Activated T-cell treated with anti-CD3 and anti-CD28 coated beads, Interleukin-2, amount 50 U/mL, for 1 hour (primary cell): Measurements from ENCODE around the gene S1PR4.

Experiments
- DNase-seq: peaks from one replicate; pipeline ENCODE4 v3.0.0-alpha.2; 2020

S1PR4 gene, protein sequence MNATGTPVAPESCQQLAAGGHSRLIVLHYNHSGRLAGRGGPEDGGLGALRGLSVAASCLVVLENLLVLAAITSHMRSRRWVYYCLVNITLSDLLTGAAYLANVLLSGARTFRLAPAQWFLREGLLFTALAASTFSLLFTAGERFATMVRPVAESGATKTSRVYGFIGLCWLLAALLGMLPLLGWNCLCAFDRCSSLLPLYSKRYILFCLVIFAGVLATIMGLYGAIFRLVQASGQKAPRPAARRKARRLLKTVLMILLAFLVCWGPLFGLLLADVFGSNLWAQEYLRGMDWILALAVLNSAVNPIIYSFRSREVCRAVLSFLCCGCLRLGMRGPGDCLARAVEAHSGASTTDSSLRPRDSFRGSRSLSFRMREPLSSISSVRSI

DNA sequence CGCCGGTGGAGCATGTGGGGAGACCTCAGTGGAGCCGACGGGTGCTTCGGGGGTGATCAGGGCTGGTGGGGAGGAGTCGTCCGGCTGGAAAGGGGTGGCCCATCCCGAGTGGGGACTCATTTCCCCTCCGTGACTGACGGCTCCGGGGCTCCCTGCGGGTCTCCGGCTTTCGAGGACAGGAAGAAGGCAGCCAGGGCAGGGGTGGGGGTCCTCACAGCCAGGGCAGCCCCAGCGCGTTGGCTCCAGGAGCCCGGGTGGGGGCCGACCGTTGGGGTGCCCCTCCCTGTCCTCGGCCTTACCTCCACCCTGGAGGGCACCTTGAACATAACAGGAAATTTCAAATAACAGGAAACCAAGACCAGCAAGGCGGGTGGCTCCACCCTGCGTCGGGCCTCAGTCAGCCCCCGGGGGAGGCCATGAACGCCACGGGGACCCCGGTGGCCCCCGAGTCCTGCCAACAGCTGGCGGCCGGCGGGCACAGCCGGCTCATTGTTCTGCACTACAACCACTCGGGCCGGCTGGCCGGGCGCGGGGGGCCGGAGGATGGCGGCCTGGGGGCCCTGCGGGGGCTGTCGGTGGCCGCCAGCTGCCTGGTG, at the start of gene S1PR4:
TSS of gene S1PR4 (plus strand) at position 393 of the 596 bp plus-strand sequence. CDS start at position 417, 24 bp downstream.
- peak; percentile 76 for DNase-seq

DNA sequence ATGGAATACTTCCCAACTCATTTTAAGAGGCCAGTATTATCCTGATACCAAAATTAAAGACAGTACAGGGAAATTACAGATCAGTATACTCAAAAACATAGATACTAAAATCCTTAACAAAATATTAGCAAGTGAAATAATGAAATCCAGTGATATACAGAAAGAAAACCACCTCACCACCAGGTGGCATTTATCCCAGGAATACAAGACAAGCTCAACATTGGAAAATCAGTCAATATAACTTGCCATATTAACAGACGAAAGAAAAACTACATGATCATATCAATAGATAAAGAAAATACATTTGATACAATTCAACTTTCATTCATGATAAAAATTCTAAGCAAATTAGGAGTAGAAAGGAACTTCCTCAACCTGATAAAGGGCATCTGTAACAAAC, 49.5 kb upstream of the S1PR4 start:
- DNase-seq = no peak

DNA sequence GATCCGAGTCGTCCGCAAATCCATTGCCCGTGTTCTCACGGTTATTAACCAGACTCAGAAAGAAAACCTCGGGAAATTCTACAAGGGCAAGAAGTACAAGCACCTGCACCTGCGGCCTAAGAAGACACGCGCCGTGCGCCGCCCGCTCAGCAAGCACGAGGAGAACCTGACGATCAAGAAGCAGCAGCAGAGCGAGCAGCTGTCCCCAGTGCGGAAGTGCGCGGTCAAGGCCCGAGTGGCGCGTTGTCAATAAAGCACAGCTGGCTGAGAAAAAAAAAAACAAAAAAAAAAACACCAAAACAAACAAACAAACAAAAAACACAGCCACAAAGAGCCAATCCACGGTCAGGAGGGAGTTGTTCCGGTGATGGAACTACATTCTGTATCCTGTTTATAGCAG, 47.4 kb upstream of the S1PR4 start:
- no peak for DNase-seq

DNA sequence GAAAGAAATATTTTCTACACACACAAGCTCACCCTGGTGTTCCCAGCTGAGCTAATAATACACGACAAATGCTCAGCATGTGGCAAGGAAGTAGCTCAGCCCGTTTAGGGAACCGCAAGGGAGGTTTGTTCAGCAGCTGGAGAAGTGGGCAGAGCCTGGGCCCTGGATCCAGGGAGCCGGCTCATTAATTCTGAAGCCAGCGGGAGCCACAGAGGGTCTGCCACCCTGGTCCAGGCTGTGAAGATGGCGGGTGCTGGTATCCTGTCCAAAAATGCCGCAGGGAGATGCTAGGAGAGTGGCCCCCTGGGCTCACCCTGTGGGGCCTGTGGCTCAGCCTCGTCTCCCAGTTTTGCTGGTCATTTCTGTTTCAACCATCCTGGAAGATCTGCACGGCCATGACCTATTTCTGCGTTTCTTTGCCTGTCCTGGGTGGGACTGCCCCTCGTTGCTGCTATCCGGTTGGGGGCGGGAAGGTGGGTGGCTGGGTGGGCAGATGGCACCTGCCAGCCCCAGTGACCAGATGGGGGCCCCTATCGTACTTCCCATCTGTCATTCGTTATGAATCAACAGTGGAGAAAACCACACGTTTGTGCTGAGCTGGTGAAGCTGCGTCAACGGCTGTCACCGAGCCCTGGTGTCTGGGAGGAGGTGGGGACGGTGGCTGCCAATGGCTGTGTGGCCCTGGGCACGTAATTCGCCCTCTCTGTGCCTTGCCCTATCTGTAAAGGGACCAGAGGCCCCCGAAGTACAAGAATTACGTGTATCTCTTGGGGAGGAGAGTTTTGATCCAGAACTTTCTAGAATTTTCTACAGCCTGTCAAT, 45.4 kb upstream of the S1PR4 start:
- peak; percentile 75 for DNase-seq

DNA sequence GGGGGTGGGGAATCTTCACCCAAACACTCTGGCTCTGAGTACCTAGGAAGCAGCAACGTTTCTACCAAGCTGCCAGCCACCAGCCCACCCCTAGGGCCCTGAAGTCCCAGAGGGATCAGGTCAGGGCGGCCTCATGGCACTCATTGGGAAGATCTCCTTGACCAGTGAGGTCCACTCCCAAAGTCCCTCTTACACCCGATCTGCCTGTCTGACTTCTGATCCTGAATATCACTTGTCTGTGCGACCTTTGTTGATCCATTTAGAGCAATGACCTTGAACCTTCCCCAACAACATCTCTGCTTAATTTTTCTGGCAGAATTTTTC, 44.8 kb upstream of the S1PR4 start:
- DNase-seq = no peak

DNA sequence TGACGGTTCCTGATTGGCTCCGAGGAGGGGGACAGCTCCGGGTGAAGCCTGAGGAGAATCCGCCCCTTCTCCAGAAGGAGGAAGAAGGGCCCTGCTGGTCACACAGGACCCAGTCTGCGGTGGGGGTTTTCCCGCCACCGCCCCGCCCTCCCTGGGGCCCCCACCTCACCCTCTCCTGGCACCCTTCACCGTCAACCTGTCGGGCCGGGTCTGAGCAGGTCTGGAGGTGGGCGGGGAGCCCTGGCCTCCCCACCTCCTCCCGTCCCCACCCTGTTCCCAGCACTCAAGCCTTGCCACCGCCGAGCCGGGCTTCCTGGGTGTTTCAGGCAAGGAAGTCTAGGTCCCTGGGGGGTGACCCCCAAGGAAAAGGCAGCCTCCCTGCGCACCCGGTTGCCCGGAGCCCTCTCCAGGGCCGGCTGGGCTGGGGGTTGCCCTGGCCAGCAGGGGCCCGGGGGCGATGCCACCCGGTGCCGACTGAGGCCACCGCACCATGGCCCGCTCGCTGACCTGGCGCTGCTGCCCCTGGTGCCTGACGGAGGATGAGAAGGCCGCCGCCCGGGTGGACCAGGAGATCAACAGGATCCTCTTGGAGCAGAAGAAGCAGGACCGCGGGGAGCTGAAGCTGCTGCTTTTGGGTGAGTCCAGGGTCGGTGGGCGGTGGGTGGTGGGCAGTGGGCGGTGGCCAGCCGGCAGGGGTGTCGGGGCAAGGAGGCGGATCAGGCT, 42.4 kb upstream of the S1PR4 start, which contains the start of gene GNA15:
TSS of gene GNA15 (plus strand) at position 73 of the 723 bp plus-strand sequence. CDS start at position 491, 418 bp downstream.
- peak; percentile 52 for DNase-seq

DNA sequence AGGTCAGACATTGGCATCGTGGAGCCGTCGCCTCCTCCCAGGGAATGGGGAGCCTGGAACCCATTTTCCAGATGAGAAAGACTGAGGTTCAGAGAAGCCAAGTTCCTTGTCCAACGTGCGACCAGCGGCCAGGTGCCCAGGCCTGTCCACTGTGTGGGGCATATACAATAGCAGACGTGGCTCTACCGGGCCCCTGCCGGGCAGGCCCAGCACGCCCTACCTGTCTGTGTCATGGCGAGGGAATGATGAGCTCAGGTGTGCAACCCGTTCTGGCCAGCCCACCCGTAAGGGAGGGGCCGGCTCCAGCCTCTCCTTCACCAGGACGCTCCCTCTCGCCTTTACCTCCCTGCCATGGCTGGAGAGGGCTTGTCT, 41.9 kb upstream of the S1PR4 start:
- DNase-seq = no peak

DNA sequence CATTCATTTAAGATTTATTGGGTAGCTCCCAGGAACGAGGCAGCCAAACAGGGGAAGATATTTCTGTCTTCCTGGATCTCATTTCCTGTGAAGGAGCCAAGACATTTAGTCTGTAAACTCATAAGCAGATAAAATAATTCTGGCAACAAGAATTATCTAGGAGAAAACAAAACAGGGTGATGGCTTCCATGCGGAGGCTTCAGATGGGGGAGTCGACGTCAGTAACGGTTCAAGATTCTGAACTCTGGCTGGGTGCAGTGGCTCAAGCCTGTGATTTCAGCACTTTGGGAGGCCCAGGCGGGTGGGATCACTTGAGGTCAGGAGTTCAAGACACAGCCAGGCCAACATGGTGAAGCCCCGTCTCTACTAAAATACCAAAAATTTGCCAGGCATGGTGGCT, 41.5 kb upstream of the S1PR4 start:
- no peak for DNase-seq

DNA sequence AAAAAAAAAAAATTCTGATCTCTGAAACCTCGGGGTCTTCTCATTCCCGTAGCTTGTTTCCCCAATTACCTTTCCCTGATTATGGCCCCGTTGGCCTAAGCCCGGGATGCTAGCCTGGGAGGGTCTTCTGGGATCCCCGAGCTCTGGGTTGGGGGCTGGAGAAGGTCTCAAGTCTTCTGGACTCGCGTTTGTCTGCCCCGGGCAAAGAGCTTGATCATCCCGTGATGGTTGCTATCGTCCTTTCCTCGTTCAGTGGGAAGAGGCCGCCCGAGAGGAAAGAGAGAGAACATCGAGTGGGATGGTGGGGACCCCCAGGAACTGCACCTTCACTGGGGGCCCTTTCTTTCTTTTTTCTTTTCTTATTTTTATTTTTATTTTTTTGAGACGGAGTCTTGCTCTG, 40.3 kb upstream of the S1PR4 start:
- no peak for DNase-seq

DNA sequence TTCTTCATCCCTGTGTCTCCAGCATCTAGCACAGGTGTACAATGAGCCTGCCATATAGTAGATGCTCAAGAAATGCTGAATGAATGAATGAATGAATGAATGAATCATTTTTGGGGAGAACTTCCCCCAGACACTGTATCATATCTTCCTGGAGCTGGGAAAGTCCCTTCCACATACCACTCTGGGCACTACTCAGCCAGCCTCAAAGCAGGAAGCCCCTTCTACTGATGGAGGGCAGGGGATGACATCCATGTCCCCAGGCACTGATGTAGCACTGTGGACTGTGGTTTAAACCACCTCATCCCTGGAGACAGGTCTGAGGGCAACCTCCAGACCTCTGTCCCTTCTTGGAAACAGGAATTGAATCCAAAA, 37.9 kb upstream of the S1PR4 start:
- no peak for DNase-seq

DNA sequence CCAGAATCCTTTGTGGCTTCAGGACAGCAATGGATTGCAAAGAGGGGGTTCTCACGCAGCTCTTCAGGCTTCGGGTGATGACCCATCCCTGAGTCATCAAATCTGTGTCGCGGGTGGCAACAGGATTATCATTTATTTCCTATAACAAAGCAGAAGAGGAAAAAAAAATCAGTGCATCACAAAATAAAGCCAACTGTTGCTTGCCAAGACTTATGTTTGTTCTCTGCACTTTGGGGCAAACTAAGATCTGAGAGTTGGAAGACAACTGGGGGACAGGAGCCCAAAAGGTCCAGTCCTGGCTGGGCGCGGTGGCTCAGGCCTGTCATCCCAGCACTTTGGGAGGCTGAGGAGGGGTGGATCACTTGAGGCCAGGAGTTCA, 36.3 kb upstream of the S1PR4 start:
- DNase-seq = no peak

DNA sequence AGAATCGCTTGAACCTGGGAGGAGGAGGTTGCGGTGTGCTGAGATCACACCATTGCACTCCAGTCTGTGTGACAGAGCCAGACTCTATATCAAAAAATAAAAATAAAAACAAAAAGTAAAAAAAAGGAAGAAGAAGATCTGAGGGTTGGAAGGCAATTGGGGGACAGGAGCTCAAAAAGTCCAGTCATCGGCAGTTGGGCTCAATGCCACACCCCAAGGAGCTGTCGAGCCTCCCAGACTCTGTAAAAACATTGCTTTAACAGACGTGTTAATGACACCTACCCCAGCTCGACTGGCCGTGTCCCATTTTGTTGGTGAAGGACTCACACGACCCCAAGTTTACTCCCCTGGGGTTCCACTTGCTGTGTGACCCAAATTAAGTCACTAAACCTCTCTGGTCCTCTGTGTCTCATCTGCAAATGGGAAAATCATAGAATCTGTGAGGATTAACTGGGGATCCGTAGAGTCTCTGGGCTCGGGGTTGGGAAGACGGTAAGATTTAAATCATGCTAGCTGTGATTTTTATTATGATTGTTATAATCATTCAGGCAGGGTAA, 35.7 kb upstream of the S1PR4 start:
- no peak for DNase-seq

DNA sequence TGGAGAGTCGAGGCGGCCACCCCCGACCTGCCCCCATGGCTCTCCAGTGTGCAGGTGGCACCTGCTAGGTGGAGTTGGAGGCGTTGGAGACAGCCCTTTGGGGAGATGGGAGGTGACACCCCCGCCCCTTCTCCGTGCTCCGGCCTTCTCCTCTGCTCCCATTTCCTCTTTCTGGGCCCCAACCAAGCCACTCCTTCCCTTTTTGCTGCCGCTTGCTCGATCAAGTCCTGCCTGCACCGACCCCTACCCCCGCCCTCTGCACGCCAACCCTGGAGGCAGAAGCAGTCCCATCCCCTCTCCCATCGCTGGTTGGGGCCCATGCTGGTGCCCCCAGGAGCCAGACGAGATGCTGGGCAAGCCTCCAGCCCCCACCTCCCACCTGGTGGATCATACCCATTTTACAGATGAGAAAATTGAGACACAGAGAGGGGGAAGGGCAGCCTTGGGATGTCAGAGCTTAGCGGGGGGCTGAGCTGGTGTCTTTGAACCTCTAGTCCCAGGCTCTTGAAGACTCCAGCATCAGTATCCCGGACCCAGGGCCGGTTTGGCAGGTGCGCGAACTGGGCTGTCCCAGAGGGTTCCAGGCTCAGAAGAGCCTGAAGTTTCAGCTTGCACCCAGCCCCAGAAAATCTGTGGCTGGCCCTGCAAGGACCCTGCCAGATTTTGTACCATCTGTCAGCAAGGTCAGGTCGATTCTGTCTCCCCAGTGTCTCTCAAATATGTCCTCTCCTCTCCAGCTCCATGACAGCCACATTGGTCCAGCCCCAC, 32.5 kb upstream of the S1PR4 start:
- DNase-seq = no peak

DNA sequence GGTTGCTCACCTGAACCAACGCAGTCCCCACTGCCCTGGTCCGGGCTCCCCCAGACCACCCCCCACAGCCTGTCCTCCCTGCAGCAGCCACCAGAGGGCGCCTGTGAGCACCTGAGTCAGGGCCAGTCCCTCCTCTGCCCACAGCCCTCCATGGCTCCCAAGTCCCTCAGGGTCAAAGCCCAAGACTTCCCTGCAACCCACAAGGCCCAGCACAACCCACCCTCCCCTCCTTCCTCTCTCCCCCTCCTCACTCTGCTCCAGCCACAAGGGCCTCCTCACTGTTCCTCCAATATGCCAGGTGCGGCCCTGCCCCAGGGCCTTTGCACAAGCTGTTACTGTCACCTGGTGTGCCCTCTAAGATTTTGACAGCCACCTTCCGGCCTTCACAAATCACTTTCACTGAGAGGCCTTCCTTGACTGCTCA, 31.9 kb upstream of the S1PR4 start:
- DNase-seq = peak; percentile 79

DNA sequence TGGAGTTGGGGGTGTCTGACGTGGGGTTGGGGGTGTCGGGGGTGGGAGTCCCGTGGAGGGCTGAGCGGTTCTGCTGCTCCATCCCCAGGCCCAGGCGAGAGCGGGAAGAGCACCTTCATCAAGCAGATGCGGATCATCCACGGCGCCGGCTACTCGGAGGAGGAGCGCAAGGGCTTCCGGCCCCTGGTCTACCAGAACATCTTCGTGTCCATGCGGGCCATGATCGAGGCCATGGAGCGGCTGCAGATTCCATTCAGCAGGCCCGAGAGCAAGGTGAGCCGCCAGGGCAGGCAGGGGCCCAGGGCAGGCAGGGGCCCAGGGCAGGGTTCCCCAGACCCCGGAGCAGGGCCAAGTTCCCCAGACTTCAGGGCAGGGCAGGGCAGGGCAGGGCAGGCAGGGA, 30.1 kb upstream of the S1PR4 start:
- no peak for DNase-seq

DNA sequence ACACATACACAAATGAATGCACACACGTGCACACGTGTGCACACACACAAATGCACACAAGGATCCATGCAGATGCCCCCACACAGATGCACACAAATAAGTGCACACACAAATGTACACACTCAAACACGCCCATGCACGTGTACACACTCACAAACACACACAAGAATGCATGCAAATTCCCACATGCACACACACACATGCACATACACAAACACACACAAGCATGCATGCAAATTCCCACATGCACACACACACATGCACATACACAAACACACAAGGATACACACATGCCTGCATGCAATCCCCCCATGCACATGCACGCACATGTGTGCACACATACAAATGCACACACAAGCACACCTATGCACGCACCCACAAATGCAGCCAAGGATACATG, 29.5 kb upstream of the S1PR4 start:
- DNase-seq = no peak

DNA sequence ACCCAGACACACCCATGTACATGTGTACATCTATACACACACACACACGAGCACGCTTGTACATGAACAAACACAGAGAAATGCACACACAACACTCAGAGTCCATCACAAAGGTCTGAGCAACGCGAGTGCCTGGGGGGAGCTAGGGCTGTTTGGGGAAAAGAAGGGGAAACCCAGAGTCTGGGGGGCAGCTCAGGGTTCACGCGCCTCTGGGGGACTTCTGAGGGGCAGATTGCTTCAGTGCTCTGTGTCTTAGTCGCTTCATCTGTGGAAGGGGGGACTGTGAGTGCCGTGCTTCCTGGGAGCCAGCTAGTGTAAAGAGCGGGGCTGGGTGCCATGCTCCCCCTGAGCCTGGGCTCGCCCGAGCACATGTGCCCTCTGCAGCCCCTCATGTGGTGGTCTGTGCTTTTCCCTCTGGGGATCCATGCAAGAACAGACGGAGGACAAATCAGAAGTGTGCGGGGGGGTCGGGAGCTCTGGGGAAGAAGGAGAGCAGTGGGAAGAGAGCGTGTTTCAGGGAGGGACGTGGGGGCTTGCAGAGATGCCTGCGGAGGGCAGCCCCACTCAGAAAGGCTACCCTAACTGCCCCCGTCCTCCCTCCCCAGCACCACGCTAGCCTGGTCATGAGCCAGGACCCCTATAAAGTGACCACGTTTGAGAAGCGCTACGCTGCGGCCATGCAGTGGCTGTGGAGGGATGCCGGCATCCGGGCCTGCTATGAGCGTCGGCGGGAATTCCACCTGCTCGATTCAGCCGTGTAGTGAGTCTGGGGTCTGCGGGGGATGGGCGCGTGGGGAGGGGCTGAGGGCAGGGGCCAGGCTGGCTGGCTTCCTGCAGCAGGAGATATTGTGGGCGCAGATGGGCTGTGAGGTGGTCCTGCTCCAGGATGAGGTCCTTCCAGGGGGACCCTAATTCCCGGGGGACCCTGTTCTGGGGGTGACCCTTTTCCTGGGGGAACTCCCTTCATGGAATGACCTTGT, 28.8 kb upstream of the S1PR4 start:
- no peak for DNase-seq

DNA sequence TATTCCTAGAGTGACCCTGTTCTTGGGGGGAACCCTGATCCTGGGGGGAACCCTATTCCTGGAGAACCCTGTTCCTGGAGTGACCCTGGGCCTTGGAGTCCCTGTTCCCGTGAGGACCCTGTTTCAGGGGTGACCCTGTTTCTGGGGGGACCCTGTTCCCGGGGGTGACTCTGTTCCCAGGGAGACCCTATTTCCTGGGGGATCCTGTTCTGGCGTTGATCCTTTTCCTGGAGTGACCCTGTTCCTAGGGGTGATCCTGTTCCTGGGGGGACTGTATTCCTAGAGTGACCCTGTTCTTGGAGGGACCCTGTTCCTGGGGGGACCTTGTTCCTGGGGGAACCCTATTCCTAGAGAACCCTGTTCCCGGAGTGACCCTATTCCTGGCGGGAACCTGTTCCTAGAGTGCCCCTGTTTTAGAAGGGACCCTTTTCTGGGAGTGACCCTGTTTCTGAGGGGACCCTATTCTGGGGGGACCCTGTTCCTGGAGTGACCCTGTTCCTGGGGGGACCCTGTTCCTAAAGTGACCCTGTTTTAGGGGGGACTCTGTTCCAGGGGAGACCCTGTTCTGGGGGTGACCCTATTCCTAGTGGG, 27.7 kb upstream of the S1PR4 start:
- DNase-seq = no peak

DNA sequence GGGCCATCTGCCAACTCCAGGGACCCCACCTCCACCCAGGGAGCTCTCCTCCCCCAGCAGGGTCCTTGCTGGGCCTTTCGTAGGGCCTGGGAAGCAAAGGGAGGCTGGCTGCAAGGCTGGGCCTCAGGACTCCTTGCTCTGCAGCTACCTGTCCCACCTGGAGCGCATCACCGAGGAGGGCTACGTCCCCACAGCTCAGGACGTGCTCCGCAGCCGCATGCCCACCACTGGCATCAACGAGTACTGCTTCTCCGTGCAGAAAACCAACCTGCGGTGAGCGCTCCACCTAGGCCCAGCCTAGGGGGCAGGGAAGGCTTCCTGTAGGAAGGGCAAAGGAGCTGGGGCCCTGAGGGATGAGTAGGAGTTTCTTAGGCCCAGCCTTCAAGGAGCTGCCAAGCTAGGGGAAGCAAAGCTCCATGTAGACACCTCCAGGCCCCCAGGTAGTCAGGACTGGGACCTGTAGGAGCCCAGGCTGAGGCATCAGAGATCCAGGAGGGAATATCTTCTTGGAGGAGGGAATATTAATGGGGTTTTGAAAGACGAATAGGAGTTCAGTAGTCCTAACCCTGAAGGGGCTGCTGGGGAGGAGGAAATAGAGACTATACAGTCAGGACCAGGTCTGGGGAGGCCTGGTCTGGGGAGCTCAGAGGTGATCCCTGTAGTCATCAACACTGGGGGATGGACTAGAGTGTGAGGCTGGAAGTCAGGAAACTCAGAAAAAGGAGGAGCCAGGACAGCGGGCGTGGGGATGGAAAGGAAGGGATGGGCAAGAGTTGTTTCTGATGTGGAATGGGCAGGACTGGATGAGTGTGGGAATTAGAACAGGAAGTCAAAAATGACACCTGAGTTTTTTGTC, 26.8 kb upstream of the S1PR4 start:
- DNase-seq = no peak

DNA sequence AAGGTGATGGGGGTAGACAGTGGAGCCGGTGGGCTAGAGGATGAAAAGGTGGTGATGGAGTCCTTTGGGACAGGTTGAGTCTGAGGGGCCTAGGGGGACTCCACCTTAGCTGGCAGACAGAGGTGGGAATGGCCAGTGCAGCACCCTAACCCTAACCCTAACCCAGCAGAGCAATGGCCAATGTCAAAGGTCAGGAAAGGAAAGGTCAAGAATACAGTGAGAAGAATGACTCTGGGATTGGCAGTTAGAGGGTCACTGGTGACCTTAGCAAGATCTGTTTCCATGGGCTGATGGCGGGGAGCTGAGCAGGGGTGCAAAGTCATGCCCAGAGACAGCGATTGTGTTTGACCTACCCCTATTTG, 26.2 kb upstream of the S1PR4 start:
- no peak for DNase-seq
